H1 (cell line): ENCODE data around the gene BCKDHB. TPM values are rescaled to one million over a fixed set of nuclear protein-coding genes. Genes with fewer than 3 reads are reported as not detected.
"Not testable (repeated sequence)": the region's sequence is repeated elsewhere in the genome, so short reads cannot be mapped to it uniquely, and the experiment has no call there.

ENCODE experiments used
- CTCF ChIA-PET: fragments of 300-600 bp; sonication (Branson Sonifier 250); formaldehyde crosslinking; loops from one replicate; lab custom pipeline; 2021; ENCODE audit not compliant: partially characterized antibody; lab: Charles Lee
- POLR2A ChIA-PET: fragments of 300-600 bp; sonication (Branson Sonifier 250); formaldehyde crosslinking; loops from one replicate; lab custom pipeline; 2021; ENCODE audit warnings: inconsistent platforms; ENCODE audit not compliant: partially characterized antibody; lab: Charles Lee
- DNase-seq, 2 experiments: peaks; one replicate each; pipeline versions ENCODE4 v3.0.0 to v3.0.0-alpha.2; 2010 to 2022; ENCODE audit warnings: low spot score in 2 of 2, low read depth in 1 of 2, mixed read lengths in 1 of 2
- FAIRE-seq: peaks from 2 replicates; lab custom pipeline; 2011; peaks lifted over from hg19 to GRCh38; lab: Jason Lieb, UNC
- H2AFZ ChIP-seq: 2 replicates; pipeline ENCODE4 v1.8.1; 2012; ENCODE audit warnings: low read length, inconsistent platforms
- H2AK5ac ChIP-seq: 2 replicates; pipeline ENCODE4 v1.6.1; 2013; ENCODE audit warnings: low read depth, low read length
- H2BK120ac ChIP-seq: replicated peaks from 2 replicates; pipeline ENCODE3; 2013; ENCODE audit warnings: low read depth, low read length, inconsistent platforms
- H2BK12ac ChIP-seq: 2 replicates; pipeline ENCODE4 v1.6.1; 2013; ENCODE audit warnings: low read depth, low read length
- H2BK15ac ChIP-seq: 2 replicates; pipeline ENCODE4 v1.6.1; 2013; ENCODE audit warnings: low read length
- H2BK20ac ChIP-seq: 2 replicates; pipeline ENCODE4 v1.6.1; 2013; ENCODE audit warnings: low read length
- H2BK5ac ChIP-seq: 2 replicates; pipeline ENCODE4 v1.6.1; 2013; ENCODE audit warnings: low read depth, low read length
- H3K14ac ChIP-seq: 2 replicates; pipeline ENCODE4 v1.6.1; 2013; ENCODE audit warnings: inconsistent platforms; ENCODE audit not compliant: insufficient read length
- H3K18ac ChIP-seq: 2 replicates; pipeline ENCODE4 v1.6.1; 2013; ENCODE audit warnings: low read length; ENCODE audit errors: extremely low read depth
- H3K23ac ChIP-seq: 2 replicates; pipeline ENCODE4 v1.6.1; 2013; ENCODE audit warnings: inconsistent platforms; ENCODE audit not compliant: insufficient read length
- H3K23me2 ChIP-seq: 2 replicates; pipeline ENCODE4 v1.6.1; 2013; ENCODE audit warnings: low read depth, low read length
- H3K27ac ChIP-seq: 2 replicates; pipeline ENCODE4 v1.6.1; 2011; ENCODE audit warnings: low read depth, low read length, inconsistent platforms
- H3K27me3 ChIP-seq, 4 experiments: replicated peaks in 1 of 4; 1 replicate in 1 of 4; 2 replicates in 3 of 4; pipeline versions ENCODE4 v1.6.1 to v1.8.1; 2011 to 2013; ENCODE audit warnings: low read length in 3 of 4, mild to moderate bottlenecking in 3 of 4, inconsistent platforms in 2 of 4, mixed read lengths in 2 of 4, moderate library complexity in 1 of 4; ENCODE audit not compliant: control insufficient read depth in 3 of 4, insufficient read depth in 3 of 4; ENCODE audit errors: extremely low read depth in 1 of 4
- H3K36me3 ChIP-seq, 4 experiments: 2 replicates each; pipeline versions ENCODE4 v1.6.1 to v1.8.1; 2011 to 2013; ENCODE audit warnings: mild to moderate bottlenecking in 4 of 4, low read length in 3 of 4, moderate library complexity in 2 of 4, control low read depth in 1 of 4, inconsistent platforms in 1 of 4; ENCODE audit not compliant: insufficient read depth in 4 of 4, control insufficient read depth in 2 of 4
- H3K4ac ChIP-seq: replicated peaks from 2 replicates; pipeline ENCODE3; 2013; ENCODE audit warnings: low read length, low read depth, mixed read lengths, inconsistent platforms; ENCODE audit not compliant: insufficient read length
- H3K4me1 ChIP-seq, 4 experiments: replicated peaks in 1 of 4; 1 replicate in 1 of 4; 2 replicates in 3 of 4; pipeline versions ENCODE4 v1.6.1 to v1.8.1; 2011 to 2013; ENCODE audit warnings: low read length in 3 of 4, inconsistent platforms in 2 of 4, mixed read lengths in 1 of 4; ENCODE audit not compliant: insufficient read depth in 4 of 4, control insufficient read depth in 3 of 4
- H3K4me2 ChIP-seq, 2 experiments: 2 replicates each; pipeline versions ENCODE4 v1.6.1 to v1.8.1; 2011 to 2013; ENCODE audit warnings: low read depth in 2 of 2, low read length in 2 of 2, control low read depth in 1 of 2, inconsistent platforms in 1 of 2, mild to moderate bottlenecking in 1 of 2; ENCODE audit not compliant: insufficient read depth in 1 of 2
- H3K4me3 ChIP-seq, 4 experiments: fragments of 200-600, 300-600 bp in 1 of 4; sonication (generic), shearing (Covaris generic), sonication (Bioruptor Twin) in 1 of 4; 2 replicates each; pipeline versions ENCODE4 v1.5.1 to v1.8.1; 2011 to 2016; ENCODE audit warnings: low read length in 4 of 4, low read depth in 3 of 4, control low read depth in 2 of 4, inconsistent platforms in 2 of 4, mild to moderate bottlenecking in 2 of 4, mixed read lengths in 1 of 4, moderate library complexity in 1 of 4; ENCODE audit not compliant: insufficient read depth in 2 of 4; ENCODE audit errors: extremely low read depth in 1 of 4
- H3K56ac ChIP-seq: replicated peaks from 2 replicates; pipeline ENCODE3; 2013; ENCODE audit warnings: low read depth, mild to moderate bottlenecking, mixed read lengths, low read length, inconsistent platforms; ENCODE audit not compliant: insufficient read length
- H3K79me1 ChIP-seq: 2 replicates; pipeline ENCODE4 v1.6.1; 2013; ENCODE audit warnings: low read depth, low read length, control low read depth
- H3K79me2 ChIP-seq, 2 experiments: 2 replicates each; pipeline versions ENCODE4 v1.6.1 to v1.8.1; 2012 to 2013; ENCODE audit warnings: low read length in 2 of 2, mild to moderate bottlenecking in 2 of 2, inconsistent platforms in 1 of 2; ENCODE audit not compliant: insufficient read depth in 2 of 2, control insufficient read depth in 1 of 2
- H3K9ac ChIP-seq, 4 experiments: replicated peaks in 1 of 4; 1 replicate in 1 of 4; 2 replicates in 3 of 4; pipeline versions ENCODE4 v1.6.1 to v1.8.1; 2011 to 2013; ENCODE audit warnings: low read depth in 3 of 4, low read length in 3 of 4, control low read depth in 2 of 4, mild to moderate bottlenecking in 2 of 4, moderate library complexity in 2 of 4, inconsistent platforms in 1 of 4; ENCODE audit errors: extremely low read depth in 1 of 4
- H3K9me3 ChIP-seq, 2 experiments: 2 replicates each; pipeline versions ENCODE4 v1.6.1 to v1.8.1; 2012 to 2013; ENCODE audit warnings: mild to moderate bottlenecking in 2 of 2, moderate library complexity in 2 of 2, control low read depth in 1 of 2, inconsistent platforms in 1 of 2, low read depth in 1 of 2, low read length in 1 of 2, mixed read lengths in 1 of 2; ENCODE audit not compliant: insufficient read depth in 2 of 2
- H4K20me1 ChIP-seq, 2 experiments: replicated peaks in 1 of 2; 2 replicates each; pipeline versions ENCODE3 to v1.8.1; 2011 to 2013; ENCODE audit warnings: inconsistent platforms in 2 of 2, low read length in 2 of 2, mild to moderate bottlenecking in 1 of 2; ENCODE audit not compliant: insufficient read depth in 2 of 2, control insufficient read depth in 1 of 2
- H4K5ac ChIP-seq: 2 replicates; pipeline ENCODE4 v1.6.1; 2013; ENCODE audit warnings: low read length, low read depth, mixed read lengths, inconsistent platforms; ENCODE audit not compliant: insufficient read length
- H4K8ac ChIP-seq: 2 replicates; pipeline ENCODE4 v1.8.0; 2013; ENCODE audit warnings: mild to moderate bottlenecking, moderate library complexity, low read length, inconsistent platforms; ENCODE audit not compliant: insufficient read depth; ENCODE audit errors: extremely low read depth
- H4K91ac ChIP-seq: replicated peaks from 2 replicates; pipeline ENCODE3; 2013; ENCODE audit warnings: low read length, mixed read lengths, inconsistent platforms; ENCODE audit not compliant: insufficient read length
- EP300 ChIP-seq, 2 experiments: IDR thresholded peaks; 1 replicate in 1 of 2; 2 replicates in 1 of 2; pipeline ENCODE4 v1.6.1; 2011 to 2012; ENCODE audit warnings: low read depth in 2 of 2, low read length in 2 of 2, mild to moderate bottlenecking in 2 of 2, borderline replicate concordance in 1 of 2, inconsistent platforms in 1 of 2, moderate library complexity in 1 of 2
- whole genome bisulfite sequencing, 2 experiments: shearing (Covaris generic) in 1 of 2; methylation state at CpG; one replicate each; pipeline versions ENCODE4 v1.1.6 to v1.1.7; 2013 to 2015; ENCODE audit warnings: low lambda C conversion rate in 2 of 2, mixed read lengths in 2 of 2, inconsistent platforms in 1 of 2, low coverage in 1 of 2, missing lambda C conversion rate in 1 of 2; ENCODE audit not compliant: insufficient replicate concordance in 2 of 2, insufficient coverage in 1 of 2, insufficient read length in 1 of 2; ENCODE audit errors: extremely low coverage in 1 of 2, missing lambda C conversion rate in 1 of 2; 5-methylcytosine and 5-hydroxymethylcytosine counted together
- polyA plus RNA-seq, 7 experiments: library from polyadenylated mRNA; depleted of rRNA in 3 of 7; stranded (reverse) in 5 of 7; unstranded in 2 of 7; fragments of >200 nt in 5 of 7; fragments of 200-250 nt in 2 of 7; gene quantifications; 1 replicate in 5 of 7; 2 replicates in 1 of 7; 4 replicates in 1 of 7; pipeline versions ENCODE4 v1.2.1 to v1.2.3, GENCODE V29; 2011 to 2013; ENCODE audit warnings: missing spikeins in 2 of 7, mixed read lengths in 2 of 7
- total RNA-seq: library from RNA; stranded (reverse); fragmentation: NEBNext Ultra II Directional; extraction: Animal tissue kit (Norgen Biotek cat#: 25700); gene quantifications from 2 replicates; pipeline ENCODE4 v1.2.1, GENCODE V29; 2021

Gene BCKDHB
- total and polyA plus RNA-seq, 2 of the 8 experiments (the other 6 are each of a cell fraction or from before 2014, with no cell fraction given), result 22.1 to 30.8 TPM

DNA sequence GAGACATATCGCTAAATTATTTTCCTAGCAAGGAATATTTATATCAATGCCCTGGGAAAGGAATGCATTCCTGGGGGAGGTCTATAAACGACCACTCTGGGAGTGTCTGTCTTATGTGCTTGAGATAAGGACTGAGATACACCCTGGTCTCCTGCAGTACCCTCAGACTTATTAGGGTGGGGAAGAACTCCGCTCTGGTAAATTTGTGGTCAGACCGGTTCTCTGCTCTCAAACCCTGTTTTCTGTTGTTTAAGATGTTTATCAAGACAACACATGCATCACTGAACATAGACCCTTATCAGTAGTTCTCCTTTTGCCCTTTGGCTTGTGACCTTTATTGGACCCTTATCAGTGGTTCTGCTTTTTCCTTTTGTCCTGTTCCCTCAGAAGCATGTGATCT lies 188.1 kb downstream of the BCKDHB start:
- H2BK15ac ChIP-seq, H3K18ac ChIP-seq, FAIRE-seq, H3K79me2 ChIP-seq, H3K4ac ChIP-seq, H3K23ac ChIP-seq, H2BK120ac ChIP-seq, H4K5ac ChIP-seq, H2AK5ac ChIP-seq, DNase-seq, H3K9ac ChIP-seq, H3K27me3 ChIP-seq, H3K4me1 ChIP-seq, H3K79me1 ChIP-seq, H3K4me3 ChIP-seq, H4K20me1 ChIP-seq, H2BK20ac ChIP-seq, H3K23me2 ChIP-seq, H4K8ac ChIP-seq, H3K4me2 ChIP-seq, H4K91ac ChIP-seq, H3K27ac ChIP-seq, H2BK5ac ChIP-seq, H3K56ac ChIP-seq, H2BK12ac ChIP-seq, CTCF ChIA-PET, POLR2A ChIA-PET, H2AFZ ChIP-seq, H3K14ac ChIP-seq, H3K36me3 ChIP-seq: not testable (repeated sequence)
- TF ChIP-seq EP300 (IDR thresholded peaks at IDR 0.05; ENCODE audit: borderline replicate concordance in 1 of 2, low read depth in 2 of 2, low read length in 2 of 2), result peak in 1 of 2 experiments; percentile 79; a peak in 1 of 3 replicates
- WGBS, 2 experiments, result 91% methylated on average over 4 of the region's 4 CpGs; no CpG with 5 or more reads in 1 of the 2 experiments
- peaks cover 13 to 16% of the 10 kb centered on the region in 2 experiments for H3K9me3 ChIP-seq
